ENCODE measurements around the gene C1orf53. TPM values are rescaled to one million over a fixed set of nuclear protein-coding genes. Genes with fewer than 3 reads are reported as not detected.
A peak's percentile ranks its signal among the peaks of the same experiment; 100 is the strongest.
"Not testable (repeated sequence)": the region's sequence is repeated elsewhere in the genome, so short reads cannot be mapped to it uniquely, and the experiment has no call there.

Gene C1orf53
- 6.0 and 9.5 TPM in 2 replicates for total RNA-seq (2021)
- percentile 45 among the genes with signal in this experiment for Bru-seq, nascent RNA
- BruChase-seq, experiment 1, labeled RNA remaining after a 2-hour chase: percentile 42 among the genes with signal in this experiment
- percentile 43 among the genes with signal in this experiment for BruChase-seq, experiment 2, labeled RNA remaining after a 6-hour chase
- long read RNA-seq, transcript C1orf53-201 (3 exons, 588 nt): major isoform, 9 of 10 reads
- long read RNA-seq, partial matches to known transcripts: 0 of 10 reads
- long read RNA-seq, other reads (novel, unspliced or antisense): 1 of 10 reads

DNA sequence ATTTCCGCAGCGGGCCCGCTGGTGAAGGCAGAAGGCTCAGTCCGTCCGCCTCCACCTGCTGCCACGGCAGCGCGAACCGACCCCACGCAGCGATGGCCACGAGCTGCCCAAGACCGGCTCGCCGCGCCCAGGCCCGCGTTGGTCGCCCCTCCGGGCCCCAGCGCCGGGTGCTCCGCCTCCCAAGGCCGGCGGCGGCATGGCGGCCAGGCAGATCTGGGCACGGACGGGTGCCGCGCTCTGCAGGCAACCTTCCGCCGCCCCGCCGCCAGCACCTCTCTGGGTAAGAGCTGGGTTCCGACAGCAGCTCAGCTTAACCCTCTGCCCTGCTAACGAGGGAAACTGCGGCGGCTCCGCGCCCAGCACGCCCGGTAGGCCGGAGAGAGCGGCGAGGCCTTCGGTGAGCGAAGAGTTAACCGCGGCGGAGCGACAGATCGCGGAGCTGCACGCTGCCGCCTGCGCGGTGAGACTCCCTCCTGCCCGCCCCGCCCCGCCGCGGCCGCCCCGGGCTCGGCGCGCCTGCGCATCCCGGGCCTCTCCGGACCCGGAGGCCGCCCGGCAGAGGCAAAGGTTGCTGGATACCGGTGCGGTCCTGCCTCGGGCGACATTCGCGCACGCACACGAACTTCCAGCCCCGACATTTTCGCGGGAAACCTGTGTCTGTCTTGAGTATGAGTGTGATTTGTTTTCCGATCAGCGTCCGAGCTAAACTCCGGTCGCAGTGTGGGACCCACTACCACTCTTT, at the start of gene C1orf53:
Gene C1orf53, plus strand, starts transcription at position 177 of the 742 bp plus-strand sequence. Its CDS starts 20 bp downstream, at position 197.
- POLR2A ChIA-PET (ENCODE audit: unreplicated experiment): interaction anchor here (0.7 kb wide), 1 partner anchor 13 kb away, joined by 3 read pairs; no protein-coding TSS in a partner anchor
- Histone ChIP-seq H3K79me2 (ENCODE audit: low read depth) (no peaks in the 10 kb centered on the region), H3K9me2 (ENCODE audit: insufficient read depth) (no peaks in the 10 kb centered on the region), H3K4me2 (peak within 1 kb of the TSS; percentile 85), H2AFZ (peak within 1 kb of the TSS; percentile 97), H3K4me3 (peak within 1 kb of the TSS; percentile 77), H4K20me1 (ENCODE audit: insufficient read depth) (no peaks in the 10 kb centered on the region), H3K9me3 (ENCODE audit: insufficient read depth, low read depth) (no peaks in the 10 kb centered on the region), H3F3A (ENCODE audit: insufficient read depth, low read depth) (peaks cover 4% of the 10 kb centered on the region; the same call in 1 of the 2 replicates), H3K36me3 (ENCODE audit: low read depth) (no peaks in the 10 kb centered on the region), H3K27ac (peak within 1 kb of the TSS; percentile 86), H3K27me3 (ENCODE audit: insufficient read depth, low read depth) (no peaks in the 10 kb centered on the region), H3K4me1 (replicated peaks; ENCODE audit: insufficient read depth) (peaks cover 16% of the 10 kb centered on the region)
- TF ChIP-seq CTCF (conservative IDR thresholded peaks at IDR 0.05) (no peak; the same call in 1 of the 2 replicates), EZH2 (IDR thresholded peaks at IDR 0.05; ENCODE audit: low read depth) (no peak)
- intact Hi-C loops (cut with micrococcal nuclease; ENCODE audit: unreplicated experiment): no loop called here
- CTCF ChIA-PET: interaction anchor here (0.6 kb wide), 1 partner anchor 226 kb away, joined by 3 read pairs; no protein-coding TSS in a partner anchor
- BruUV-seq (replicated peaks): TSS peak; percentile 88
- DNase-seq: peak; percentile 71 to 92

DNA sequence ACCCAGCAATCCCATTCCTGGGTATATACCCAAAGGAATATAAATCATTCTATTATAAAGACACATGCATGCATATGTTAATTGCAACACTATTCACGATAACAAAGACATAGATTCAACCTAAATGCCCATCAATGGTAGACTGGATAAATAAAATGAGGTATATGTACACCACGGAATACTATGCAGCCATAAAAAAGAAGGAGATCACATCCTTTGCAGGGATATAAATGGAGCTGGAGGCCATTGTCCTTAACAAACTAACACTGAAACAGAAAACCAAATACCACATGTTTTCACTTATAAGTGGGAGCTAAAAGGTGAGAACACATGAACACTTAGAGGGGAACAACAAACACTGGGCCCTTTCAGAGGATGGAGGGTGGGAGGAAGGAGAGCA, 46.7 kb upstream of the C1orf53 start:
- intact Hi-C loops (cut with micrococcal nuclease; ENCODE audit: unreplicated experiment); DNase-seq; H4K20me1 ChIP-seq (ENCODE audit: insufficient read depth); POLR2A ChIA-PET (ENCODE audit: unreplicated experiment); H3K4me1 ChIP-seq (replicated peaks; ENCODE audit: insufficient read depth); BruUV-seq (replicated peaks); H3K27me3 ChIP-seq (ENCODE audit: insufficient read depth, low read depth); H3F3A ChIP-seq (ENCODE audit: insufficient read depth, low read depth); H3K36me3 ChIP-seq (ENCODE audit: low read depth); H3K9me2 ChIP-seq (ENCODE audit: insufficient read depth); H3K9me3 ChIP-seq (ENCODE audit: insufficient read depth, low read depth); H3K79me2 ChIP-seq (ENCODE audit: low read depth); CTCF ChIA-PET; H3K4me3 ChIP-seq; H3K27ac ChIP-seq; H2AFZ ChIP-seq; H3K4me2 ChIP-seq: not testable (repeated sequence)

- H3K9me2 ChIP-seq (ENCODE audit: insufficient read depth): no peaks in the 10 kb centered on the region
- BruUV-seq (replicated peaks): no TSS peak
- no peaks in the 10 kb centered on the region for H3K9me3 ChIP-seq (ENCODE audit: insufficient read depth, low read depth)
- no peak overlapping the region for H2AFZ ChIP-seq
- intact Hi-C loops (cut with micrococcal nuclease; ENCODE audit: unreplicated experiment): no loop called here
- no peak for TF ChIP-seq EZH2 (IDR thresholded peaks at IDR 0.05; ENCODE audit: low read depth)
- no peak for TF ChIP-seq CTCF (conservative IDR thresholded peaks at IDR 0.05)
- DNase-seq: no peak
- no peak overlapping the region for H3K4me3 ChIP-seq
- no peaks in the 10 kb centered on the region for H3F3A ChIP-seq (ENCODE audit: insufficient read depth, low read depth)
- no peaks in the 10 kb centered on the region for H3K79me2 ChIP-seq (ENCODE audit: low read depth)
- ChIA-PET POLR2A (ENCODE audit: unreplicated experiment) (no interaction called here), CTCF (no interaction called here)
- H3K36me3 ChIP-seq (ENCODE audit: low read depth): no peaks in the 10 kb centered on the region
- no peaks in the 10 kb centered on the region for H3K4me1 ChIP-seq (replicated peaks; ENCODE audit: insufficient read depth)
- no peak overlapping the region for H3K4me2 ChIP-seq
- no peaks in the 10 kb centered on the region for H4K20me1 ChIP-seq (ENCODE audit: insufficient read depth)
- no peak overlapping the region for H3K27ac ChIP-seq
- no peaks in the 10 kb centered on the region for H3K27me3 ChIP-seq (ENCODE audit: insufficient read depth, low read depth)
Observed at GRCh38 chr1:197857477-197857876, 45.0 kb upstream of the C1orf53 start.
